Gastrocnemius medialis (tissue), 4 donors: ENCODE results near the gene MAP2K7. TPM values are rescaled to one million over a fixed set of nuclear protein-coding genes. Genes with fewer than 3 reads are reported as not detected.

Experiments used
- ATAC-seq, 2 donors: fragments of 150-250 bp; one replicate each; pipeline ENCODE4 v1.9.1; 2016
- DNase-seq, 2 donors: peaks; one replicate each; pipeline ENCODE4 v3.0.0-alpha.2; 2019
- H3K27ac ChIP-seq, 4 donors: fragments of 200-600 bp; sonication (generic); 1 replicate in 1 of 4; 2 replicates in 3 of 4; pipeline ENCODE4 v1.5.1; 2016 to 2018; ENCODE audit warnings: mild to moderate bottlenecking in 2 of 4, moderate library complexity in 1 of 4
- H3K27me3 ChIP-seq, 3 donors: fragments of 200-600 bp; sonication (generic) in 2 of 3; 1 replicate in 1 of 3; 2 replicates in 2 of 3; pipeline versions ENCODE4 v1.5.1 to v1.6.0; 2016 to 2019; ENCODE audit warnings: mild to moderate bottlenecking in 1 of 3, moderate library complexity in 1 of 3
- H3K36me3 ChIP-seq, 2 donors: fragments of 200-600 bp; sonication (generic) in 1 of 2; one replicate each; pipeline ENCODE4 v1.5.1; 2017 to 2018
- H3K4me1 ChIP-seq, 2 donors: fragments of 200-600 bp; sonication (generic) in 1 of 2; one replicate each; pipeline ENCODE4 v1.5.1; 2016 to 2017; ENCODE audit warnings: mild to moderate bottlenecking in 2 of 2
- H3K4me3 ChIP-seq, 4 donors: fragments of 200-600 bp; sonication (generic) in 3 of 4; 1 replicate in 1 of 4; 2 replicates in 3 of 4; pipeline ENCODE4 v1.5.1; 2016 to 2019; ENCODE audit warnings: mild to moderate bottlenecking in 2 of 4
- H3K9me3 ChIP-seq, 3 donors: fragments of 200-600 bp; sonication (generic) in 2 of 3; 1 replicate in 1 of 3; 2 replicates in 2 of 3; pipeline ENCODE4 v1.5.1; 2016 to 2019
- CTCF ChIP-seq, 5 experiments: fragments of 450-650 bp in 3 of 5; fragments of 200-600 bp in 2 of 5; sonication (generic) in 2 of 5; IDR thresholded peaks in 4 of 5; conservative IDR thresholded peaks in 1 of 5; 1 replicate in 4 of 5; 2 replicates in 1 of 5; pipeline ENCODE4 v1.5.1; 2016 to 2019; ENCODE audit warnings: antibody characterized with exemption in 5 of 5, mild to moderate bottlenecking in 3 of 5, moderate library complexity in 3 of 5
- POLR2A ChIP-seq, 2 donors: fragments of 450-650 bp; IDR thresholded peaks; one replicate each; pipeline ENCODE4 v1.6.1; 2017; ENCODE audit warnings: antibody characterized with exemption in 2 of 2, mild to moderate bottlenecking in 2 of 2, moderate library complexity in 2 of 2
- in situ Hi-C, 4 donors: fragments of 200-750 bp; cut with MboI; loops; one replicate each; pipeline versions ENCODE4 v1.15.0 to v1.8.0; 2017; ENCODE audit warnings: low sequenced_read_pairs in 4 of 4
- intact Hi-C: fragments of 100-400 bp; cut with DNase I; formaldehyde crosslinking; loops from one replicate; pipeline ENCODE4 v1.15.1; 2023; ENCODE audit warnings: low total_unique reads
- total RNA-seq, 4 donors: library from RNA; depleted of rRNA; stranded (reverse); fragments of >200 nt; gene quantifications; one replicate each; pipeline versions ENCODE4 v1.1.0 to v1.2.3, GENCODE V29; 2016

MAP2K7 gene
- total RNA-seq, 4 donors from 2014 or later: 17.7 to 41.7 (median 32.9) TPM

DNA sequence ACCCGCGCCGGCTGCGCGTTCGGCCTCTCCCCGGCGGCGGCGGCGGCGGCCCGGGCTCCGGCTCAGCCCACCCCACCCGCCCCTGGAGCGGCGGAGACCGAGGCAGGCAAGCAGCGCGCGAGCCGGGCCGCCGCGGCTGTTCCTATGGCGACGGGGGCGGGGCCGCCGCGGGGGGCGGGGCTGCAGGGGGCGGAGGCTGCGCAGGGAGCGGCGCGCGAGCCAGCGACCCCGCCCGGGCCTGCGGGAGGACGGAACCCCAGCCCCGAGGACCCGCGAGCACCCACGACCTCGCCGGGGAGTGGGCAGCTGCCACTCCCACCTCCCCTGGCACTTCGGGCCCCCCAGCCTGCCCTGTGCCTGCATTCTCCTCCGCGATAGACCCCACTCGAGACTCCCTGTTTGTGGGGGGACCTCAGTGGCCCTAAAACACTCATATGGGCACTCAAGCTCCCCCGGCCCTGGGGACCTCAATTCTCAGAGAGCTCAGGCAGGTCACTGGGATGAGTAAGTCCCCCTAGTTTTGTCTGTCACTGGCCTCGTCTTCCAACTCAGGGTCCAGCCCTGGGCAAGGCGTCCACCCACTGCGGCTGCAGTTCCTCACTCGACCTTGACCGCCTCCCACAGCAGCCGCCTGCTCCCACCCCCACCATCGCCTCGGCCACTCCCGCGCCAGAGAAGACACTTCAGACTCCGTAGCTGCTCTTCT is 22.5 kb downstream of the MAP2K7 start, which contains the start of gene CTXN1:
Gene CTXN1 (minus strand): TSS at position 115 of the 706 bp plus-strand sequence. CDS start 597 bp downstream, outside the sequence.
- H3K27ac ChIP-seq: peak within 1 kb of the TSS in 1 of 4 donors; percentile 29
- peaks cover 0 to 6% (median 0%) of the 10 kb centered on the region in 3 donors for H3K27me3 ChIP-seq
- ATAC-seq (peak; percentile 37 to 61), DNase-seq (no peak)
- peaks cover 0 to 20% of the 10 kb centered on the region in 2 donors for H3K36me3 ChIP-seq
- no peak for TF ChIP-seq CTCF (IDR thresholded peaks at IDR 0.05 in 4 of 5, conservative IDR thresholded peaks at IDR 0.05 in 1 of 5)
- TF ChIP-seq POLR2A (IDR thresholded peaks at IDR 0.05): no peak
- peaks cover 12 to 31% of the 10 kb centered on the region in 2 donors for H3K4me1 ChIP-seq
- intact Hi-C loops: loop anchor here (2.0 kb wide), 1 partner anchor 73 kb away; no protein-coding TSS in a partner anchor
- in situ Hi-C loops: no loop called here
- peak within 1 kb of the TSS; percentile 39 to 53 (median 46) for H3K4me3 ChIP-seq
- no peaks in the 10 kb centered on the region for H3K9me3 ChIP-seq

GRCh38 chr19:7926727-7927604 is 23.3 kb downstream of the MAP2K7 start:
- H3K36me3 ChIP-seq: peaks cover 0 to 28% of the 10 kb centered on the region in 2 donors
- peaks cover 5 to 23% of the 10 kb centered on the region in 2 donors for H3K4me1 ChIP-seq

GRCh38 chr19:7927605-7928333 is 24.1 kb downstream of the MAP2K7 start:
- ATAC-seq: no peak
- peaks cover 0 to 6% (median 0%) of the 10 kb centered on the region in 3 donors for H3K27me3 ChIP-seq
- H3K4me3 ChIP-seq: no peak overlapping the region

More at GRCh38 chr19:7926727-7927604, 23.3 kb downstream of the MAP2K7 start:
- no peaks in the 10 kb centered on the region for H3K9me3 ChIP-seq
- no peak for DNase-seq
- no peak for TF ChIP-seq CTCF (IDR thresholded peaks at IDR 0.05 in 4 of 5, conservative IDR thresholded peaks at IDR 0.05 in 1 of 5)
- TF ChIP-seq POLR2A (IDR thresholded peaks at IDR 0.05): no peak
- H3K4me3 ChIP-seq: no peak overlapping the region
- intact Hi-C loops (loop anchor here (2.0 kb wide), 1 partner anchor 74 kb away; no protein-coding TSS in a partner anchor), in situ Hi-C loops (no loop called here)
- ATAC-seq: no peak
- no peak overlapping the region for H3K27ac ChIP-seq
- peaks cover 0 to 6% (median 0%) of the 10 kb centered on the region in 3 donors for H3K27me3 ChIP-seq

More at GRCh38 chr19:7927605-7928333, 24.1 kb downstream of the MAP2K7 start:
- Histone ChIP-seq H3K36me3 (peaks cover 0 to 29% of the 10 kb centered on the region in 2 donors), H3K27ac (peak overlapping the region; percentile 63 to 78 (median 71)), H3K9me3 (no peaks in the 10 kb centered on the region), H3K4me1 (peaks cover 5 to 20% of the 10 kb centered on the region in 2 donors)
- no peak for DNase-seq
- in situ Hi-C loops: no loop called here
- intact Hi-C loops: loop anchor here (2.0 kb wide), 1 partner anchor 75 kb away; no protein-coding TSS in a partner anchor
- TF ChIP-seq POLR2A (IDR thresholded peaks at IDR 0.05) (no peak), CTCF (IDR thresholded peaks at IDR 0.05 in 4 of 5, conservative IDR thresholded peaks at IDR 0.05 in 1 of 5) (no peak)
